Measurements from ENCODE around the gene SUSD6.
"Not testable (repeated sequence)": the region's sequence is repeated elsewhere in the genome, so short reads cannot be mapped to it uniquely, and the experiment has no call there.

The SUSD6 gene

DNA sequence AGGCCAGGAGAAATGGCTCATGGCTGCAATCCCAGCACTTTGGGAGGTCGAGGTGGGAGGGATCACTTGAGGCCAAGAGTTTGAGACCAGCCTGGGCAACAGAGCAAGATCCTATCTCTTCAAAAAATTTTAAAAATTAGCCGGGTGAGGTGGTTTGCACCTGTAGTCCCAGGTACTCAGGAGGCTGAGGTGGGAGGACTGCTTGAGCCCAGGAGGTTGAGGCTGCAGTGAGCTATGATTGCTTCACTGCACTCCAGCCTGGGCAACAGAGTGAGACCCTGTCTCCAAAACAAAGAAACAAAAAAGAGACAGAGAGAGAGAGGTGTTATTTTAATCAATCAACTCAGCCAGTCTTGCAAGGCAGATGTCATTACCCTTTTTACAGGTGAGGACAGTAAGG is 107.2 kb downstream of the SUSD6 start:
- DNase-seq, result not testable (repeated sequence)

GRCh38 chr14:69719501-69719951 is 108.1 kb downstream of the SUSD6 start:
- DNase-seq, result no peak

DNA sequence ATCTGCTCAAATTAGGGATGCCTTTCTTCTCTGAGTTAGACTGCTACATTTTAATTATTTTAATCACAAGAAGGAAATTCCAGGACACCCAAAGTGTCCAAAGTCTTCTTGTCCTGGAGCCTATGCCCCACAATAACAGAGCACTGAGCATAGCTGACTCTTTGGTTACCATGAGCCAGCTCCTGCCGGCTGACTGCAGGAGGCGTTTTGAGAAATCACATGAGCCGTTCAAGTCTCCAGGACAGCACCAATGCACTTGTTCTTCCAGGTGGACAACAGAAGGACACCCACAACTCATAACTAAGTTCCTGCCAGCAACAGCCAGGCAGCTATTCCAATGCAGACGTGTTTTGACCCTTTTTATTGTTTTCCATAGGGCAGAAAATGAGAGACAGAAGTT is 109.5 kb downstream of the SUSD6 start:
- DNase-seq, result no peak

GRCh38 chr14:69726761-69727511 is 115.5 kb downstream of the SUSD6 start:
- DNase-seq, result peak; percentile 59

DNA sequence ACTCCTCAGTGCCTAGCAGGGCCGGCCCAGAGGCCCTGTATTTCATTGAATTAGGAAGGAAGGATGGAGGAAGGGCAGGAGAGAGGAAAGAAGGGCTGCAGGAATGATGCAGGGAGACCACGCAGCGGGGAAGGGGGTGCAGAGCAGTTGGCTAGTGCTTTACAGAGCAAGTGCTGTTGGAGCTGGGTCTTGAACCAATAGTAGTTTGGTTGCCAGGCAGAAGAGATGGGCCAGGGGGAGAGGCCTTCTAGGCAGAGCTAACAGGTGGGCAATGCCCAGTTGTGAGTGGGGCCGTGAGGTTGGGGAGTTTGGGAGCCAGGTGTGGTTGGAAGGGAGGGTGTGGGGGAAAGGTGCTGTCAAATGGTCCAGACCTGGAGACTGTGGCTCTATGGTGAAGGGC is 116.5 kb downstream of the SUSD6 start:
- DNase-seq, result no peak

GRCh38 chr14:69731919-69732598 is 120.7 kb downstream of the SUSD6 start:
- DNase-seq, result not testable (repeated sequence)

GRCh38 chr14:69736405-69736804 is 125.0 kb downstream of the SUSD6 start:
- DNase-seq, result not testable (repeated sequence)

DNA sequence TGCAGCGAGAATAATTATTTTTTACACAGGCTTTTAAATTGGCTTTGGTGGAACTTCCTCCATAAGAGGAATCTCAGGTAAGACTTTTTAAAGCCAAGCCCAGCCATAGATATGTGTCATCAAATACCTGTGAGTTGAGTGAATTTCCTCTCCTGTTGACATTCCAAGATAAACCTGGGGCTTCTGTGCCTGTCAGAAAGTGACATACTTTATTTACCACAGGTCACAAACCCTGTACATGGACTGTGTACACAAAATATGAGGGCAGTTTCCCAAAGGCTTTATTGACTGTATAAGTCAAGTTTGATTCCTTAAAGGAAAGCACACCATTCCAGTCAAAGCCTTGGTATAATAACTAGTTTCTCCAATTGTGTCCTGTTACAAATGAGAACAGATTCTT is 129.7 kb downstream of the SUSD6 start:
- no peak for DNase-seq

- no peak for DNase-seq
Measured at GRCh38 chr14:69749956-69750355, 138.6 kb downstream of the SUSD6 start.

GRCh38 chr14:69750495-69750894 is 139.1 kb downstream of the SUSD6 start:
- DNase-seq, result no peak

DNA sequence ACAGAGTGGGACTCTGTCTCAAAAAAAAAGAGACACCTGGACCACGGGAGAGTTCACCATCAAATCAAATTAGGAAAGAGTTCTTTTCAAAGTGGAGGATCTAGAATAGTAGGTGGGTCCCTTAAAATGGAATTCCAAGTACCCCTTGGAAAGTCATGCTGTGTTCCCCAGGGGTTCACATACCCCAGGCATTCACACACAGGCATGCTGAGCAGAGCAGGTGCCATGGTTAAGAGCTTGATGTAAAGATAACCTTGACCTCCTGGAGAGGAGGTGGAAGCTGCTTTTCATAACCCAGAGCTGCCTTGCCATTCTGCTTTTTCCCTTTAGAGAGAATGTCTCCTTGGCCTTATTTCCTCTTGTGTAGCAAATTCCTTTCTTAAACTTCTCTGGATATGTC is 141.4 kb downstream of the SUSD6 start:
- DNase-seq, result no peak

- DNase-seq, result no peak
Measured at GRCh38 chr14:69753860-69754259, 142.5 kb downstream of the SUSD6 start.

GRCh38 chr14:69754487-69754886 is 143.1 kb downstream of the SUSD6 start:
- no peak for DNase-seq

GRCh38 chr14:69755296-69755695 is 143.9 kb downstream of the SUSD6 start:
- no peak for DNase-seq

DNA sequence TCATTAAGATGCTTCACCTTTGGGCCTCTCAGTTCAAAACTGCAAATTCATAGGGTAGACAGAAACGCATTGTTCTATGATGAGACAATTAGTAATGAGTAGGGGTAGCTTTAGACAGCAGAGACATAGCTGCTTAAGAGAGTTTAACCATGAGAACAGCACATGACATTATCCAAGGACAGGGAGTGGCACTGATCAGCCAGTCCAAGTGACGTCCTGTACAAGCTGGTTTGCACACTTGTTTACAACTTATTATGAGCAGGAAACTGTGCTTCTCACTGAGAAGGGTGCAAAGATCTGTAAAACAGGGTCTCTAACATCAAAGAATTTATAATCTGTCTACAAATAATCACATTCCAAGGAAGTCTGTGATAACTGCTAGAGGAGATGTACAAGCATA is 144.4 kb downstream of the SUSD6 start:
- DNase-seq, result no peak

DNA sequence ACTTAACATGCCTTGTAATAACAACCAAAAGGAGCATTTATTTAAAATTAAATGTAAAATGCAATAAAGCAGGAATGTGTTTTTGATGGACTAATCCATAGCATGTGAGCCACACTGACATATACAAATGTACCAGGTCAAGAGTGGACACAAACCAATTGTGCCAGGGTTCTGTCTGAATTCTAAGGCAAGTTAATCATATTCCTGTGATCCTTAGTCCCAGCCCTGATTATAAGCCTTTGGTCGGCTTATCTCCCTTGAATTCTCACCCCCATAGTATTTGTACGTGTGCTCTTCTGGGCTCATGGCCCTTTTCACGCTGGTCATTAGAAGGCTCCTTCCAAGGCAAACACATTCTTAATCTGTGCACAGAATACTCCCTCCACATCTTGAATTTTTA is 144.9 kb downstream of the SUSD6 start:
- DNase-seq, result no peak

DNA sequence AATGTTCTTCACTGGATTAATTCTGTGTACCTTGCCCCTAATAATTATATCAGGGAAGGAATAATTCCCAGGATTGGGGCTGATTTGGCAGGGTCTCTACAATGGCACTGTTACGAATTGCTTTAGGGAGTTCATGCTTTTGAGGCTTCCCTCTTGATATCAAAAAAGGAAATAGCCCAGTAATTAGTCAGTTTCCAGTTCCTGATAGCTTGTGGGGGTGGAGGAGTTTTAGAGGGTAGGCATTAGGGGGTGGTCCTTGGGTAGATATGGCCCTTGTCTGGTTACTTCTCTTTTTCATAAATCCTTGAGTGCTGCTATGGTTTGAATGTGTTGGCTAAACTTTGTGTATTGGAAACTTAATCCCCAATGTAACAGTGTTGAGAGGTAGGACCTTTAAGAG is 149.4 kb downstream of the SUSD6 start:
- DNase-seq, result no peak

DNA sequence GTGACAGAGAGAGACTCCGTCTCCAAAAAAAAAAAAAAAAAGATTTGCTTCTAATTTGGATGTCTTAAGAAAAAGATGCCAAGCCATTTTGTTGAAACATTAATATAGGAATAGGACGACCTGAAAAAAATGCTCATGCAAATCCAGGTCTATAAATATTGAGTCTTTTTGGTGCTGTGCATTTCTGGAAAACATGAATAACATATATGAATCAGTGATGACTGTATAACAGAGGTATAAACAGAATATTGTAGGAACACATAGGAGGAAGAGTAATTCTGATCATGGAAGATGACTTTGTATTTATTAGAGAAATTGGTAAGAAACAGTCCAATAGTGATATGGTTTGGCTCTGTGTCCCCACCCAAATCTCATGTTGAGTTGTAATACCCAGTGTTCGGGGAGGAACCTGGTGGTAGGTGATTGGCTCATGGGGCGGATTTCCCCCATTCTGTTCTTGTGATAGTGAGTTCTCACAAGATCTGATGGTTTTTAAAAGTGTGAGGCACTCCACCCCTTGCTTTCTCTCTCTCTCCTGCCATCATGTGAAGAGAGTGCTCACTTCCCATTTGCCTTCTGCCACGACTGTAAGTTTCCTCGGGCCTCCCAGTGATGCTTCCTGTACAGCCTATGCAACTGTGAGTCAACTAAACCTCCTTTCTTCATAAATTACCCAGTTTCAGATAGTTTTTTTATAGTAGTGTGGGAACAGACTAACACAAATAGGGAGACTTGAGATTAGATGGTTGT is 152.5 kb downstream of the SUSD6 start:
- no peak for DNase-seq

All from activated gamma-delta T cell (primary cell).